Stimulated activated CD4-positive, alpha-beta T cell treated with anti-CD3 and anti-CD28 coated beads, Interleukin-12 subunit alpha, Interleukin-12 subunit beta, amount 100 ng/mL, for 24 hours (primary cell): ENCODE data around the gene RRAS2.
"Not testable (repeated sequence)": the region's sequence is repeated elsewhere in the genome, so short reads cannot be mapped to it uniquely, and the experiment has no call there.

Experiments
- DNase-seq, 2 experiments: peaks; one replicate each; pipeline ENCODE4 v3.0.0-alpha.2; 2020; ENCODE audit warnings: low read depth in 2 of 2

RRAS2 gene

GRCh38 chr11:14258221-14258935 lies 100.6 kb downstream of the RRAS2 start:
- no peak for DNase-seq

GRCh38 chr11:14255238-14255534 lies 103.8 kb downstream of the RRAS2 start:
- no peak for DNase-seq

GRCh38 chr11:14254533-14255237 lies 104.3 kb downstream of the RRAS2 start:
- no peak for DNase-seq

- DNase-seq: no peak
Measured at GRCh38 chr11:14253840-14254239, 105.1 kb downstream of the RRAS2 start.

GRCh38 chr11:14253421-14253820 lies 105.6 kb downstream of the RRAS2 start:
- no peak for DNase-seq

- DNase-seq: not testable (repeated sequence)
Measured at GRCh38 chr11:14252501-14252900, 106.5 kb downstream of the RRAS2 start.

- DNase-seq: no peak
Measured at GRCh38 chr11:14251754-14252153, 107.2 kb downstream of the RRAS2 start.

GRCh38 chr11:14249121-14249963 lies 109.6 kb downstream of the RRAS2 start:
- DNase-seq: peak; percentile 28 to 51

GRCh38 chr11:14248580-14248981 lies 110.4 kb downstream of the RRAS2 start:
- no peak for DNase-seq

GRCh38 chr11:14245444-14245843 lies 113.5 kb downstream of the RRAS2 start:
- DNase-seq: no peak

- DNase-seq: no peak
Measured at GRCh38 chr11:14244926-14245325, 114.1 kb downstream of the RRAS2 start.

- no peak for DNase-seq
Measured at GRCh38 chr11:14242733-14243132, 116.2 kb downstream of the RRAS2 start.

- no peak for DNase-seq
Measured at GRCh38 chr11:14242187-14242586, 116.8 kb downstream of the RRAS2 start.

GRCh38 chr11:14240951-14241350 lies 118.0 kb downstream of the RRAS2 start:
- no peak for DNase-seq

GRCh38 chr11:14240221-14240620 lies 118.8 kb downstream of the RRAS2 start:
- DNase-seq: no peak

GRCh38 chr11:14237444-14237961 lies 121.5 kb downstream of the RRAS2 start:
- DNase-seq: no peak

- DNase-seq: no peak
Measured at GRCh38 chr11:14235701-14236100, 123.3 kb downstream of the RRAS2 start.

- DNase-seq: no peak
Measured at GRCh38 chr11:14234446-14234845, 124.5 kb downstream of the RRAS2 start.

GRCh38 chr11:14232652-14233051 lies 126.3 kb downstream of the RRAS2 start:
- DNase-seq: no peak

GRCh38 chr11:14230407-14230806 lies 128.6 kb downstream of the RRAS2 start:
- DNase-seq: no peak

GRCh38 chr11:14229472-14229871 lies 129.5 kb downstream of the RRAS2 start:
- no peak for DNase-seq

GRCh38 chr11:14228356-14228755 lies 130.6 kb downstream of the RRAS2 start:
- DNase-seq: no peak
